PC-9 (cell line): Measurements from ENCODE around the gene MMAB.

Source experiments
- CTCF ChIP-seq: fragments of 200-600 bp; sonication (generic); conservative IDR thresholded peaks from 2 replicates; pipeline ENCODE4 v1.6.1; 2017; ENCODE audit warnings: mixed run types, antibody characterized with exemption, mild to moderate bottlenecking, moderate library complexity
- EZH2 ChIP-seq: fragments of 200-600 bp; sonication (generic); IDR thresholded peaks from 2 replicates; pipeline ENCODE4 v1.8.0; 2017; ENCODE audit warnings: antibody characterized with exemption, low read depth

GRCh38 chr12:109558374-109559199 is 14.7 kb downstream of the MMAB start:
- no peak for TF ChIP-seq CTCF
- TF ChIP-seq EZH2 = no peak
